ENCODE measurements around the gene ERC1. TPM values are rescaled to one million over a fixed set of nuclear protein-coding genes. Genes with fewer than 3 reads are reported as not detected.

The ERC1 gene
- total RNA-seq, 2 donors from 2014 or later: 18.9 to 72.9 TPM

DNA sequence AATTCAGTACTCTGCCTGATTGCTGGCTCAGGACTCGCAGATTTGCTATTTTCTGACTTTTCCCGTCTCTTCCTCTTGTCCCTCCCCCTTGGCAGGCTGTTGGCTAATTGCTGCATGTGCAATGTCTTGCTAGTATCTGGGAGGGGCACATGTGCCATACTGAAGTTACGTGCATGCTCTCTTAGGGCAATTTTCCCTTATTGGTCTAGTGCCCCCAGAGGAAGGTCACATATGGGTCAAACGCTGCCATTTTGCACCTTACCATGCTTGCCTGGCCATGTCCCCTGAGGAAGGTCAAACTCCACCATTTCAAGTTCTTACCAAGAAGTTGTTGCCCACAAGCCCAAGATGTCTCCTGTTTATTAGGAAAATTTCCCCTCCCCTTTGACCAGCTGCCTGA, 13.9 kb upstream of the ERC1 start:
- H3K27me3 ChIP-seq (replicated peaks; ENCODE audit: insufficient read depth): no peaks in the 10 kb centered on the region
- no peak for TF ChIP-seq POLR2A (IDR thresholded peaks at IDR 0.05)
- TF ChIP-seq POLR2AphosphoS5 (IDR thresholded peaks at IDR 0.05): no peak
- TF ChIP-seq, protein P1, sequence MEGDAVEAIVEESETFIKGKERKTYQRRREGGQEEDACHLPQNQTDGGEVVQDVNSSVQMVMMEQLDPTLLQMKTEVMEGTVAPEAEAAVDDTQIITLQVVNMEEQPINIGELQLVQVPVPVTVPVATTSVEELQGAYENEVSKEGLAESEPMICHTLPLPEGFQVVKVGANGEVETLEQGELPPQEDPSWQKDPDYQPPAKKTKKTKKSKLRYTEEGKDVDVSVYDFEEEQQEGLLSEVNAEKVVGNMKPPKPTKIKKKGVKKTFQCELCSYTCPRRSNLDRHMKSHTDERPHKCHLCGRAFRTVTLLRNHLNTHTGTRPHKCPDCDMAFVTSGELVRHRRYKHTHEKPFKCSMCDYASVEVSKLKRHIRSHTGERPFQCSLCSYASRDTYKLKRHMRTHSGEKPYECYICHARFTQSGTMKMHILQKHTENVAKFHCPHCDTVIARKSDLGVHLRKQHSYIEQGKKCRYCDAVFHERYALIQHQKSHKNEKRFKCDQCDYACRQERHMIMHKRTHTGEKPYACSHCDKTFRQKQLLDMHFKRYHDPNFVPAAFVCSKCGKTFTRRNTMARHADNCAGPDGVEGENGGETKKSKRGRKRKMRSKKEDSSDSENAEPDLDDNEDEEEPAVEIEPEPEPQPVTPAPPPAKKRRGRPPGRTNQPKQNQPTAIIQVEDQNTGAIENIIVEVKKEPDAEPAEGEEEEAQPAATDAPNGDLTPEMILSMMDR (IDR thresholded peaks at IDR 0.05): no peak
- DNase-seq (ENCODE audit: low spot score): no peak
- H3K4me1 ChIP-seq (replicated peaks): no peaks in the 10 kb centered on the region
- no peaks in the 10 kb centered on the region for H3K36me3 ChIP-seq
- H3K4me3 ChIP-seq: no peak overlapping the region
- intact Hi-C loops (cut with DNase I): no loop called here
- WGBS: 90% methylated on average over 4 of the region's 4 CpGs
- H3K9me3 ChIP-seq: no peaks in the 10 kb centered on the region
- H3K27ac ChIP-seq: no peak overlapping the region

DNA sequence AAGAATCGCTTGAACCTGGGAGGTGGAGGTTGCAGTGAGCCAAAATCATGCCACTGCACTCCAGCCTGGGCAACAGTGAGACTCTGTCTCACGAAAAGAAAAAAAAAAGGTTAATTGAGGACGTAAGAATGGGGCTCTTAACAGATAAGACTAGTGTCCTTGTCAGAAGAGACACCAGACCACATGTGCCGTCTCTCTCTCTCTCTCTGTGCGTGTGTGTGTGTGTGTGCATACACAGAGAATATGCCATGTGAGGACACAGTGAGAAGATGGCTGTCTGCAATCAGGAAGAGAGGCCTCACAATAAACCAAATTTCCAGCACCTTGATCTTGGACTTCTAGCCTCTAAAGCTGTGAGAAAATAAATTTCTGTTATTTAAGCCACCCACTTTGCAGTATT, 11.7 kb upstream of the ERC1 start:
- WGBS: 84% methylated on average over 5 of the region's 5 CpGs
- Histone ChIP-seq H3K36me3 (no peaks in the 10 kb centered on the region), H3K4me3 (no peak overlapping the region), H3K9me3 (no peaks in the 10 kb centered on the region), H3K27ac (no peak overlapping the region), H3K4me1 (replicated peaks) (no peaks in the 10 kb centered on the region), H3K27me3 (replicated peaks; ENCODE audit: insufficient read depth) (no peaks in the 10 kb centered on the region)
- intact Hi-C loops (cut with DNase I): no loop called here
- no peak for DNase-seq (ENCODE audit: low spot score)
- TF ChIP-seq POLR2A (IDR thresholded peaks at IDR 0.05): no peak
- no peak for TF ChIP-seq POLR2AphosphoS5 (IDR thresholded peaks at IDR 0.05)
- TF ChIP-seq, protein P1 (IDR thresholded peaks at IDR 0.05): no peak

DNA sequence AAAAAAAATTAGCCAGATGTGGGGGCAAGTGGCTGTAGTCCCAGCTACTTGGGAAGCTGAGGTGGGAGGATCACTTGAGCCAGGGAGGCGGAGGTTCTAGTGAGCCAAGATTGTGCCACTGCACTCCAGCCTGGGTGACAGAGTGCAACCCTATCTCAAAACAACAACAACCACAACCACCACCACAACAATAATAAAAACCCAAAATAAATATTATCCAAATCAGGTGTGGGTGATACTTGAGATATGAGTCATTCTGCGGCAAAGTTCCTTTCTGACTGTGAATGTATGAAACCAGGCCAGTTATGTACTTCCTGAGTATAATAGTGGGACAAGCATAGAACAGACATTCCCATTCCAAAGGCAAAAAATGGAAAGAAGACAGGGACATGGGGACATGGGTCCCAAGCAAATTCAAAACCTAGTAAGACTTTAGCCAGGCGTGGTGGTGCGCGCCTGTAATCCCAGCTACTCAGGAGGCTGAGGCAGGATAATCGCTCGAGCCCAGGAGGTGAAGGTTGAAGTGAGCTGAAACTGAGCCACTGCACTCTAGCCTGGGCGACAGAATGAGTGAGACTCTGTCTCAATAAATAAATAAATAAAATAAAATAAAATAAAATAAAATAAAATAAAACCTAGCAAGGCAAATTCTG, 9.7 kb upstream of the ERC1 start:
- Histone ChIP-seq H3K36me3 (no peaks in the 10 kb centered on the region), H3K27me3 (replicated peaks; ENCODE audit: insufficient read depth) (no peaks in the 10 kb centered on the region), H3K4me3 (no peak overlapping the region), H3K9me3 (no peaks in the 10 kb centered on the region), H3K27ac (no peak overlapping the region), H3K4me1 (replicated peaks) (no peaks in the 10 kb centered on the region)
- intact Hi-C loops (cut with DNase I): no loop called here
- WGBS: 98% methylated on average over 8 of the region's 8 CpGs
- no peak for DNase-seq (ENCODE audit: low spot score)
- TF ChIP-seq, protein P1 (IDR thresholded peaks at IDR 0.05): no peak
- no peak for TF ChIP-seq POLR2AphosphoS5 (IDR thresholded peaks at IDR 0.05)
- no peak for TF ChIP-seq POLR2A (IDR thresholded peaks at IDR 0.05)

DNA sequence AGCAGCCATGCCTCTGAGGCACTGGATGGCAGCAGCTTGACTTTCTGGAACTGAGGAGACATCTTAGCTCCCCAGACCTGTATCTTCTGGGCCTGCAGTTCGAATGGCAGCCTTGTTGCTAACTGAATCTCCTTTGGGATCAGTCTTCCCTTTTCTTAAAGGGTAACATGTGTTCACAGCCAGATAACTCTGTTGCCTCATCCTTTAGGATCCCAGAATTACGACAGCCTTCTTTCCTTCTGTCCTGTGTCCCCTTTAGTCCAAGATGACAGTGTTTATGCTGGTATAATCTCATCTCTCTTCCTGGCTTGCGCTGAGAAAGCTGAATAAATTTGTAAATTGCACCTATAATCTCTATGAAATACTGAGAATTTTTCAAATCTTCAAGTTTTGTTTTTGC, 9.1 kb upstream of the ERC1 start:
- Histone ChIP-seq H3K27ac (no peak overlapping the region), H3K9me3 (no peaks in the 10 kb centered on the region), H3K4me3 (no peak overlapping the region), H3K27me3 (replicated peaks; ENCODE audit: insufficient read depth) (no peaks in the 10 kb centered on the region), H3K36me3 (no peaks in the 10 kb centered on the region), H3K4me1 (replicated peaks) (no peaks in the 10 kb centered on the region)
- 96% methylated on average over 3 of the region's 3 CpGs for WGBS
- TF ChIP-seq POLR2AphosphoS5 (IDR thresholded peaks at IDR 0.05) (no peak), POLR2A (IDR thresholded peaks at IDR 0.05) (no peak)
- TF ChIP-seq, protein P1 (IDR thresholded peaks at IDR 0.05): no peak
- intact Hi-C loops (cut with DNase I): no loop called here
- DNase-seq (ENCODE audit: low spot score): no peak

DNA sequence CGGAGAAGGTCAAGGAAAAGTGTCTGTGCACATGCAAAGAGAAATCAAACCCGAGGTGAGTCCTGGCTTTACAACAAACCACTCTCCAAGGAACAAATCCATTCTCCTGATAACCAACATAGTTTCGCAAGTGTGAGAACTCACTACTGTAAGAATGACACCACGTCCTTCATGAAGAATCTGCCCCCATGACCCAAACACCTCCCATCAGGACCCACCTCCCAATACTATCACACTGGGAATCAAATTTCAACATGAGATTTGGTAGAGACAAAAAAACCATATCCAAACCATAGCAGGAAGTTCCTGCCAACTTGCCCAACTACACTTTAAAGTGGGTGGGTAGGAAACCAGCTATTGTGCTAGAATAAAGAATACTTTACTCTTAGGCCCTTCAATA, 2.4 kb upstream of the ERC1 start:
- Histone ChIP-seq H3K4me3 (no peak overlapping the region), H3K36me3 (no peaks in the 10 kb centered on the region), H3K27me3 (replicated peaks; ENCODE audit: insufficient read depth) (no peaks in the 10 kb centered on the region), H3K4me1 (replicated peaks) (peaks cover 10% of the 10 kb centered on the region), H3K27ac (no peak overlapping the region), H3K9me3 (no peaks in the 10 kb centered on the region)
- WGBS: 65% methylated on average over 4 of the region's 4 CpGs
- intact Hi-C loops (cut with DNase I): no loop called here
- DNase-seq (ENCODE audit: low spot score): no peak
- TF ChIP-seq POLR2AphosphoS5 (IDR thresholded peaks at IDR 0.05): no peak
- TF ChIP-seq, protein P1 (IDR thresholded peaks at IDR 0.05): no peak
- TF ChIP-seq POLR2A (IDR thresholded peaks at IDR 0.05): no peak
